H1 (cell line): Measurements from ENCODE around the gene SRPK3. TPM values are rescaled to one million over a fixed set of nuclear protein-coding genes. Genes with fewer than 3 reads are reported as not detected.

Experiments
- CTCF ChIA-PET: fragments of 300-600 bp; sonication (Branson Sonifier 250); formaldehyde crosslinking; loops from one replicate; lab custom pipeline; 2021; ENCODE audit not compliant: partially characterized antibody; lab: Charles Lee
- POLR2A ChIA-PET: fragments of 300-600 bp; sonication (Branson Sonifier 250); formaldehyde crosslinking; loops from one replicate; lab custom pipeline; 2021; ENCODE audit warnings: inconsistent platforms; ENCODE audit not compliant: partially characterized antibody; lab: Charles Lee
- DNase-seq, 2 experiments: peaks; one replicate each; pipeline versions ENCODE4 v3.0.0 to v3.0.0-alpha.2; 2010 to 2022; ENCODE audit warnings: low spot score in 2 of 2, low read depth in 1 of 2, mixed read lengths in 1 of 2
- FAIRE-seq: peaks from 2 replicates; lab custom pipeline; 2011; peaks lifted over from hg19 to GRCh38; lab: Jason Lieb, UNC
- H2AFZ ChIP-seq: 2 replicates; pipeline ENCODE4 v1.8.1; 2012; ENCODE audit warnings: low read length, inconsistent platforms
- H2AK5ac ChIP-seq: 2 replicates; pipeline ENCODE4 v1.6.1; 2013; ENCODE audit warnings: low read depth, low read length
- H2BK120ac ChIP-seq: replicated peaks from 2 replicates; pipeline ENCODE3; 2013; ENCODE audit warnings: low read depth, low read length, inconsistent platforms
- H2BK12ac ChIP-seq: 2 replicates; pipeline ENCODE4 v1.6.1; 2013; ENCODE audit warnings: low read depth, low read length
- H2BK15ac ChIP-seq: 2 replicates; pipeline ENCODE4 v1.6.1; 2013; ENCODE audit warnings: low read length
- H2BK20ac ChIP-seq: 2 replicates; pipeline ENCODE4 v1.6.1; 2013; ENCODE audit warnings: low read length
- H2BK5ac ChIP-seq: 2 replicates; pipeline ENCODE4 v1.6.1; 2013; ENCODE audit warnings: low read depth, low read length
- H3K14ac ChIP-seq: 2 replicates; pipeline ENCODE4 v1.6.1; 2013; ENCODE audit warnings: inconsistent platforms; ENCODE audit not compliant: insufficient read length
- H3K18ac ChIP-seq: 2 replicates; pipeline ENCODE4 v1.6.1; 2013; ENCODE audit warnings: low read length; ENCODE audit errors: extremely low read depth
- H3K23ac ChIP-seq: 2 replicates; pipeline ENCODE4 v1.6.1; 2013; ENCODE audit warnings: inconsistent platforms; ENCODE audit not compliant: insufficient read length
- H3K23me2 ChIP-seq: 2 replicates; pipeline ENCODE4 v1.6.1; 2013; ENCODE audit warnings: low read depth, low read length
- H3K27ac ChIP-seq: 2 replicates; pipeline ENCODE4 v1.6.1; 2011; ENCODE audit warnings: low read depth, low read length, inconsistent platforms
- H3K27me3 ChIP-seq, 4 experiments: replicated peaks in 1 of 4; 1 replicate in 1 of 4; 2 replicates in 3 of 4; pipeline versions ENCODE4 v1.6.1 to v1.8.1; 2011 to 2013; ENCODE audit warnings: low read length in 3 of 4, mild to moderate bottlenecking in 3 of 4, inconsistent platforms in 2 of 4, mixed read lengths in 2 of 4, moderate library complexity in 1 of 4; ENCODE audit not compliant: control insufficient read depth in 3 of 4, insufficient read depth in 3 of 4; ENCODE audit errors: extremely low read depth in 1 of 4
- H3K36me3 ChIP-seq, 4 experiments: 2 replicates each; pipeline versions ENCODE4 v1.6.1 to v1.8.1; 2011 to 2013; ENCODE audit warnings: mild to moderate bottlenecking in 4 of 4, low read length in 3 of 4, moderate library complexity in 2 of 4, control low read depth in 1 of 4, inconsistent platforms in 1 of 4; ENCODE audit not compliant: insufficient read depth in 4 of 4, control insufficient read depth in 2 of 4
- H3K4ac ChIP-seq: replicated peaks from 2 replicates; pipeline ENCODE3; 2013; ENCODE audit warnings: low read length, low read depth, mixed read lengths, inconsistent platforms; ENCODE audit not compliant: insufficient read length
- H3K4me1 ChIP-seq, 4 experiments: replicated peaks in 1 of 4; 1 replicate in 1 of 4; 2 replicates in 3 of 4; pipeline versions ENCODE4 v1.6.1 to v1.8.1; 2011 to 2013; ENCODE audit warnings: low read length in 3 of 4, inconsistent platforms in 2 of 4, mixed read lengths in 1 of 4; ENCODE audit not compliant: insufficient read depth in 4 of 4, control insufficient read depth in 3 of 4
- H3K4me2 ChIP-seq, 2 experiments: 2 replicates each; pipeline versions ENCODE4 v1.6.1 to v1.8.1; 2011 to 2013; ENCODE audit warnings: low read depth in 2 of 2, low read length in 2 of 2, control low read depth in 1 of 2, inconsistent platforms in 1 of 2, mild to moderate bottlenecking in 1 of 2; ENCODE audit not compliant: insufficient read depth in 1 of 2
- H3K4me3 ChIP-seq, 4 experiments: fragments of 200-600, 300-600 bp in 1 of 4; sonication (generic), shearing (Covaris generic), sonication (Bioruptor Twin) in 1 of 4; 2 replicates each; pipeline versions ENCODE4 v1.5.1 to v1.8.1; 2011 to 2016; ENCODE audit warnings: low read length in 4 of 4, low read depth in 3 of 4, control low read depth in 2 of 4, inconsistent platforms in 2 of 4, mild to moderate bottlenecking in 2 of 4, mixed read lengths in 1 of 4, moderate library complexity in 1 of 4; ENCODE audit not compliant: insufficient read depth in 2 of 4; ENCODE audit errors: extremely low read depth in 1 of 4
- H3K56ac ChIP-seq: replicated peaks from 2 replicates; pipeline ENCODE3; 2013; ENCODE audit warnings: low read depth, mild to moderate bottlenecking, mixed read lengths, low read length, inconsistent platforms; ENCODE audit not compliant: insufficient read length
- H3K79me1 ChIP-seq: 2 replicates; pipeline ENCODE4 v1.6.1; 2013; ENCODE audit warnings: low read depth, low read length, control low read depth
- H3K79me2 ChIP-seq, 2 experiments: 2 replicates each; pipeline versions ENCODE4 v1.6.1 to v1.8.1; 2012 to 2013; ENCODE audit warnings: low read length in 2 of 2, mild to moderate bottlenecking in 2 of 2, inconsistent platforms in 1 of 2; ENCODE audit not compliant: insufficient read depth in 2 of 2, control insufficient read depth in 1 of 2
- H3K9ac ChIP-seq, 4 experiments: replicated peaks in 1 of 4; 1 replicate in 1 of 4; 2 replicates in 3 of 4; pipeline versions ENCODE4 v1.6.1 to v1.8.1; 2011 to 2013; ENCODE audit warnings: low read depth in 3 of 4, low read length in 3 of 4, control low read depth in 2 of 4, mild to moderate bottlenecking in 2 of 4, moderate library complexity in 2 of 4, inconsistent platforms in 1 of 4; ENCODE audit errors: extremely low read depth in 1 of 4
- H3K9me3 ChIP-seq, 2 experiments: 2 replicates each; pipeline versions ENCODE4 v1.6.1 to v1.8.1; 2012 to 2013; ENCODE audit warnings: mild to moderate bottlenecking in 2 of 2, moderate library complexity in 2 of 2, control low read depth in 1 of 2, inconsistent platforms in 1 of 2, low read depth in 1 of 2, low read length in 1 of 2, mixed read lengths in 1 of 2; ENCODE audit not compliant: insufficient read depth in 2 of 2
- H4K20me1 ChIP-seq, 2 experiments: replicated peaks in 1 of 2; 2 replicates each; pipeline versions ENCODE3 to v1.8.1; 2011 to 2013; ENCODE audit warnings: inconsistent platforms in 2 of 2, low read length in 2 of 2, mild to moderate bottlenecking in 1 of 2; ENCODE audit not compliant: insufficient read depth in 2 of 2, control insufficient read depth in 1 of 2
- H4K5ac ChIP-seq: 2 replicates; pipeline ENCODE4 v1.6.1; 2013; ENCODE audit warnings: low read length, low read depth, mixed read lengths, inconsistent platforms; ENCODE audit not compliant: insufficient read length
- H4K8ac ChIP-seq: 2 replicates; pipeline ENCODE4 v1.8.0; 2013; ENCODE audit warnings: mild to moderate bottlenecking, moderate library complexity, low read length, inconsistent platforms; ENCODE audit not compliant: insufficient read depth; ENCODE audit errors: extremely low read depth
- H4K91ac ChIP-seq: replicated peaks from 2 replicates; pipeline ENCODE3; 2013; ENCODE audit warnings: low read length, mixed read lengths, inconsistent platforms; ENCODE audit not compliant: insufficient read length
- CEBPB ChIP-seq: IDR thresholded peaks from 2 replicates; pipeline ENCODE4 v1.6.1; 2012; ENCODE audit warnings: low read depth, low read length
- WGBS, 2 experiments: shearing (Covaris generic) in 1 of 2; methylation state at CpG; one replicate each; pipeline versions ENCODE4 v1.1.6 to v1.1.7; 2013 to 2015; ENCODE audit warnings: low lambda C conversion rate in 2 of 2, mixed read lengths in 2 of 2, inconsistent platforms in 1 of 2, low coverage in 1 of 2, missing lambda C conversion rate in 1 of 2; ENCODE audit not compliant: insufficient replicate concordance in 2 of 2, insufficient coverage in 1 of 2, insufficient read length in 1 of 2; ENCODE audit errors: extremely low coverage in 1 of 2, missing lambda C conversion rate in 1 of 2; 5-methylcytosine and 5-hydroxymethylcytosine counted together
- polyA plus RNA-seq, 7 experiments: library from polyadenylated mRNA; depleted of rRNA in 3 of 7; stranded (reverse) in 5 of 7; unstranded in 2 of 7; fragments of >200 nt in 5 of 7; fragments of 200-250 nt in 2 of 7; gene quantifications; 1 replicate in 5 of 7; 2 replicates in 1 of 7; 4 replicates in 1 of 7; pipeline versions ENCODE4 v1.2.1 to v1.2.3, GENCODE V29; 2011 to 2013; ENCODE audit warnings: missing spikeins in 2 of 7, mixed read lengths in 2 of 7
- total RNA-seq: library from RNA; stranded (reverse); fragmentation: NEBNext Ultra II Directional; extraction: Animal tissue kit (Norgen Biotek cat#: 25700); gene quantifications from 2 replicates; pipeline ENCODE4 v1.2.1, GENCODE V29; 2021

SRPK3 gene
- total and polyA plus RNA-seq, 2 of the 8 experiments (the other 6 are each of a cell fraction or from before 2014, with no cell fraction given), result not detected

GRCh38 chrX:153804621-153805020 lies 23.8 kb downstream of the SRPK3 start:
- Histone ChIP-seq H4K8ac (no peak overlapping the region), H2AFZ (no peak overlapping the region), H3K9me3 (no peaks in the 10 kb centered on the region), H3K36me3 (peaks cover 0 to 21% (median 0%) of the 10 kb centered on the region in 4 experiments; a peak in 2 of 8 replicates), H3K56ac (no peak overlapping the region), H3K4me2 (no peak overlapping the region), H3K79me2 (peaks cover 0 to 22% of the 10 kb centered on the region in 2 experiments; a peak in 3 of 4 replicates), H2AK5ac (no peak overlapping the region), H3K27ac (no peak overlapping the region), H2BK12ac (no peak overlapping the region), H3K9ac (no peak overlapping the region), H3K27me3 (no peaks in the 10 kb centered on the region), H3K4ac (no peak overlapping the region), H3K4me3 (no peak overlapping the region), H4K5ac (no peak overlapping the region), H2BK5ac (no peak overlapping the region), H3K23ac (no peak overlapping the region), H2BK15ac (no peak overlapping the region), H3K14ac (no peak overlapping the region), H4K91ac (no peak overlapping the region), H3K18ac (no peak overlapping the region), H2BK120ac (no peak overlapping the region), H4K20me1 (peaks cover 2 to 15% of the 10 kb centered on the region in 2 experiments), H3K23me2 (no peaks in the 10 kb centered on the region), H2BK20ac (no peak overlapping the region), H3K4me1 (peaks cover 0 to under 1% (median 0%) of the 10 kb centered on the region in 4 experiments; a peak in 1 of 7 replicates), H3K79me1 (peaks cover 3% of the 10 kb centered on the region)
- 92% methylated on average over 5 of the region's 25 CpGs; no CpG with 5 or more reads in 1 of the 2 experiments for WGBS, 2 experiments
- ChIA-PET CTCF (interaction anchor here (0.6 to 0.7 kb wide), 3 partner anchors 14 to 48 kb away, joined by 3 read pairs; no protein-coding TSS in a partner anchor), POLR2A (interaction anchor here (0.8 to 5.4 kb wide), 5 partner anchors 9 to 78 kb away, joined by 3 to 22 read pairs (median 4); partner anchors contain the start of genes IDH3G and SSR4)
- no peak for TF ChIP-seq CEBPB
- FAIRE-seq, result no peak
- DNase-seq, result no peak
